ENCODE results near the gene GRID1.

DNA sequence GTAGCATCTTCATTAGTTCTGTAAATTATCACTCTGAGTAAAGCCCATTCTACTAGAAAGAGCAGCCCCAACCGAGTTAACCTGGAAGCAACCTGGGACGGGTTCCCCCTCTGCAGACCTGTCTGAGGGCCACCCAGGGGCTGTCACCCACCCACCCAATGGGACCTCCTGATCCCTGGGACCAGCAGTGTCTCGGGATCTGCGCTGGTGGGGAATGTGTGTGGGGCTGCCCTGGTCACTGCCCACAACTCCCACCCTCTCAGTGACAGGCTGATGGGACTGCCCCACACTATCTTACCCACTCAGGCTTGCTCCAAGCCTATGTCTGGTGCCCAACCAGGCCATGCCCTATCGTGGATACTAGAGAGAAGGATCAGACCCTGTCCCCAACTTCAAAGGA is 215.0 kb downstream of the GRID1 start:
- TF ChIP-seq, protein P1, sequence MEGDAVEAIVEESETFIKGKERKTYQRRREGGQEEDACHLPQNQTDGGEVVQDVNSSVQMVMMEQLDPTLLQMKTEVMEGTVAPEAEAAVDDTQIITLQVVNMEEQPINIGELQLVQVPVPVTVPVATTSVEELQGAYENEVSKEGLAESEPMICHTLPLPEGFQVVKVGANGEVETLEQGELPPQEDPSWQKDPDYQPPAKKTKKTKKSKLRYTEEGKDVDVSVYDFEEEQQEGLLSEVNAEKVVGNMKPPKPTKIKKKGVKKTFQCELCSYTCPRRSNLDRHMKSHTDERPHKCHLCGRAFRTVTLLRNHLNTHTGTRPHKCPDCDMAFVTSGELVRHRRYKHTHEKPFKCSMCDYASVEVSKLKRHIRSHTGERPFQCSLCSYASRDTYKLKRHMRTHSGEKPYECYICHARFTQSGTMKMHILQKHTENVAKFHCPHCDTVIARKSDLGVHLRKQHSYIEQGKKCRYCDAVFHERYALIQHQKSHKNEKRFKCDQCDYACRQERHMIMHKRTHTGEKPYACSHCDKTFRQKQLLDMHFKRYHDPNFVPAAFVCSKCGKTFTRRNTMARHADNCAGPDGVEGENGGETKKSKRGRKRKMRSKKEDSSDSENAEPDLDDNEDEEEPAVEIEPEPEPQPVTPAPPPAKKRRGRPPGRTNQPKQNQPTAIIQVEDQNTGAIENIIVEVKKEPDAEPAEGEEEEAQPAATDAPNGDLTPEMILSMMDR (IDR thresholded peaks at IDR 0.05), result no peak
- no peak for TF ChIP-seq POLR2A (IDR thresholded peaks at IDR 0.05)
